Stimulated activated naive CD8-positive, alpha-beta T cell treated with anti-CD3 and anti-CD28 coated beads, Interleukin-15, amount 100 ng/mL, for 72 hours (primary cell): ENCODE data around the gene ACACA.
"Not testable (repeated sequence)": the region's sequence is repeated elsewhere in the genome, so short reads cannot be mapped to it uniquely, and the experiment has no call there.

Experiments used
- ATAC-seq: fragments of 150-1000 bp; cut with Tn5 transposase; 2 replicates; pipeline ENCODE4 v1.10.0; 2021; ENCODE audit warnings: mild to moderate bottlenecking, moderate library complexity
- DNase-seq, 2 donors: peaks; one replicate each; pipeline ENCODE4 v3.0.0; 2021 to 2022
- H3K27ac Mint-ChIP-seq, 2 donors: one replicate each; pipeline ENCODE4 v1.8.0; 2022; ENCODE audit warnings: mild to moderate bottlenecking in 2 of 2, mixed read lengths in 2 of 2, moderate library complexity in 2 of 2
- H3K27me3 Mint-ChIP-seq: one replicate; pipeline ENCODE4 v1.8.0; 2022; ENCODE audit warnings: mixed read lengths
- H3K4me1 Mint-ChIP-seq: one replicate; pipeline ENCODE4 v1.8.0; 2022; ENCODE audit warnings: mild to moderate bottlenecking, mixed read lengths
- H3K4me3 Mint-ChIP-seq, 2 donors: one replicate each; pipeline ENCODE4 v1.8.0; 2022; ENCODE audit warnings: mild to moderate bottlenecking in 2 of 2, mixed read lengths in 2 of 2, moderate library complexity in 1 of 2
- H3K9me3 Mint-ChIP-seq, 2 donors: one replicate each; pipeline ENCODE4 v1.8.0; 2022; ENCODE audit warnings: mixed read lengths in 2 of 2

ACACA gene

DNA sequence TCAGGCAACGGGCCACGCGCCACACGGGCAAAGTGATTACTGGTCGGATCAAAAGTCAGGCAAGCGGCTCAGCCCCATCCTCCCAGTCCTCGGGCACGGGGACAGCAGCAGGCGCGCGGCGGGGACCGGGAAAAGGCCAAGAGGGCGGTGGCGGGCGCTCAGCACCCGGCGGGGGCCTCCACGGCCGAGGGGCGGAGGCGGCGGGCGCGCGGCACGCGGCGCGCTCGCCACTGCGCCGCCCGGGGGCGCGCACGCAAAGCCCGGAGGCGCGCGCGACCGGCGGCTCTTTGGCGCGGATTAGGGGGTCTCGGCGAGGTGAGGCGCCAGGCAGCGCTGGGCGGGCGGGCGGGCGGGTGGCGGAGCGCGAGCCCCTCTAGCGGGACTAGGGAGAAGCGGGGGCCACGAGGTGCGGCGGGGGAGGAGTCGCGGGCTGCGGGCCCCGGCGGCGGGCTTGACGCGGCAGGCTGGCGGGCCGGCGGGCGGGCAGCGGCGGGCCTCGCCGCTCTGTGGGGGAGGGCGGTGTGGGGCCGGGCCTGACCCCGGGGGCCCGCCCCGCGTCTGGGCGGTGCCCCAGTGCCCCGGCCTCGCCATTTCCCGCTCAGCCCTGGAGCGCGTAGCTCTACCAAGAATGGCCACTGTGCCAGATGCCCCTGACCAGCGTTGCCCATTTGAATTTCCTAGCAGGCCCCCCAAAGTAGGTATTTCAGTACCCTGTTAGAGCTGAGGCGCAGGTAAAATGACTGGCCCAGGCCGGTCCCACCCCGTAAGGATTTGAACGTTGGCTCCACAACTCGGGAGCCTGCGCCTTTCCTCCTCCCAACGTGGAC lies at the start of gene ACACA, which contains the start of gene TADA2A:
Gene ACACA, minus strand, starts transcription at position 202 of the 827 bp plus-strand sequence. CDS start 537 bp downstream, outside the sequence.
Gene TADA2A, plus strand, starts transcription at position 252 of the 827 bp plus-strand sequence. CDS start 4,480 bp downstream, outside the sequence.
- no peaks in the 10 kb centered on the region for H3K27me3 Mint-ChIP-seq
- no peaks in the 10 kb centered on the region for H3K9me3 Mint-ChIP-seq
- ATAC-seq (peak; percentile 97), DNase-seq (peak; percentile 78 to 80)
- H3K4me1 Mint-ChIP-seq, result peaks cover 70% of the 10 kb centered on the region
- H3K27ac Mint-ChIP-seq, result peak within 1 kb of the TSS; percentile 97 to 100
- H3K4me3 Mint-ChIP-seq, result peak within 1 kb of the TSS; percentile 90 to 96

DNA sequence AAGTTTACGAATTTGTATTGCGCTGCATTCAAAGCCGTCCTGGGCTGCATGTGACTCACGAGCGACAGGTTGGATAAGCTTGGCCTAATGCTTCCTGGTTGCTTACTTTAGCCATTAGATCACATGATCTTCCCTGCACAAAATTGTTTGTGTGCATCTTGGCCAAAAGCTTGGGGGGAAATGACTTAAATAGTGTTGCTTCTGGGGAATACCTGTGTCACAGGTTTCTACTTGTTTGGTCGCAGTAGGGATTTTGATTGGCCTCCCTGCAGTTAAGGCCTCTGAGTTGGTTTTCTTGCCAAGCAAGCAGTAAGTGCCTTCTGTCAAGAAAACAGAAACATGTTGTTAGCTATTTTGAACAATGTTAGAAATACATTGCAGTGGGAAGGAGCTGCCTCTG lies 43.5 kb upstream of the ACACA start:
- H3K27ac Mint-ChIP-seq, result no peak overlapping the region

GRCh38 chr17:37447641-37448040 lies 41.0 kb upstream of the ACACA start:
- Mint-ChIP-seq H3K9me3 (no peaks in the 10 kb centered on the region), H3K4me3 (no peak overlapping the region), H3K4me1 (peaks cover 6% of the 10 kb centered on the region), H3K27me3 (no peaks in the 10 kb centered on the region), H3K27ac (no peak overlapping the region)
- DNase-seq (no peak), ATAC-seq (no peak)

More for the DNA sequence above, 43.5 kb upstream of the ACACA start:
- no peaks in the 10 kb centered on the region for H3K9me3 Mint-ChIP-seq
- H3K4me1 Mint-ChIP-seq, result peaks cover 6% of the 10 kb centered on the region
- DNase-seq (no peak), ATAC-seq (no peak)
- no peaks in the 10 kb centered on the region for H3K27me3 Mint-ChIP-seq
- no peak overlapping the region for H3K4me3 Mint-ChIP-seq

GRCh38 chr17:37446027-37446426 lies 39.4 kb upstream of the ACACA start:
- Mint-ChIP-seq H3K9me3 (no peaks in the 10 kb centered on the region), H3K27me3 (no peaks in the 10 kb centered on the region), H3K27ac (no peak overlapping the region), H3K4me3 (no peak overlapping the region), H3K4me1 (peaks cover 6% of the 10 kb centered on the region)
- DNase-seq, result no peak
- ATAC-seq, result no peak

- H3K4me3 Mint-ChIP-seq, H3K4me1 Mint-ChIP-seq, DNase-seq, H3K9me3 Mint-ChIP-seq, ATAC-seq, H3K27me3 Mint-ChIP-seq: not testable (repeated sequence)
- H3K27ac Mint-ChIP-seq, result peak overlapping the region; percentile 19 to 59
These were observed 34.9 kb upstream of the ACACA start for GRCh38 chr17:37441369-37442014.

GRCh38 chr17:37440424-37440823 lies 33.8 kb upstream of the ACACA start:
- Mint-ChIP-seq H3K4me1 (no peaks in the 10 kb centered on the region), H3K9me3 (no peaks in the 10 kb centered on the region), H3K27ac (no peak overlapping the region), H3K27me3 (no peaks in the 10 kb centered on the region), H3K4me3 (no peak overlapping the region)
- DNase-seq (no peak), ATAC-seq (no peak)

GRCh38 chr17:37438141-37438540 lies 31.5 kb upstream of the ACACA start:
- no peak overlapping the region for H3K4me3 Mint-ChIP-seq
- peak overlapping the region in 1 of 2 donors; percentile 13 for H3K27ac Mint-ChIP-seq
- ATAC-seq (no peak), DNase-seq (no peak)
- H3K27me3 Mint-ChIP-seq, result no peaks in the 10 kb centered on the region
- no peaks in the 10 kb centered on the region for H3K9me3 Mint-ChIP-seq
- no peaks in the 10 kb centered on the region for H3K4me1 Mint-ChIP-seq

- ATAC-seq (no peak), DNase-seq (no peak)
- Mint-ChIP-seq H3K4me3 (no peak overlapping the region), H3K4me1 (peaks cover 33% of the 10 kb centered on the region), H3K27me3 (no peaks in the 10 kb centered on the region), H3K27ac (peak overlapping the region in 1 of 2 donors; percentile 25), H3K9me3 (no peaks in the 10 kb centered on the region)
These were observed 26.0 kb upstream of the ACACA start for GRCh38 chr17:37432671-37433070.

- peak; percentile 94 for ATAC-seq
- peak overlapping the region; percentile 47 to 73 for H3K4me3 Mint-ChIP-seq
- H3K27ac Mint-ChIP-seq, result peak overlapping the region; percentile 97 to 98
- no peaks in the 10 kb centered on the region for H3K27me3 Mint-ChIP-seq
- no peak for DNase-seq
- peaks cover 33% of the 10 kb centered on the region for H3K4me1 Mint-ChIP-seq
- H3K9me3 Mint-ChIP-seq, result no peaks in the 10 kb centered on the region
These were observed 23.5 kb upstream of the ACACA start for GRCh38 chr17:37430051-37430627.

GRCh38 chr17:37429453-37429852 lies 22.8 kb upstream of the ACACA start:
- peak overlapping the region; percentile 47 to 73 for H3K4me3 Mint-ChIP-seq
- H3K4me1 Mint-ChIP-seq, result peaks cover 33% of the 10 kb centered on the region
- ATAC-seq (no peak), DNase-seq (no peak)
- H3K27ac Mint-ChIP-seq, result peak overlapping the region; percentile 97 to 98
- H3K27me3 Mint-ChIP-seq, result no peaks in the 10 kb centered on the region
- no peaks in the 10 kb centered on the region for H3K9me3 Mint-ChIP-seq

DNA sequence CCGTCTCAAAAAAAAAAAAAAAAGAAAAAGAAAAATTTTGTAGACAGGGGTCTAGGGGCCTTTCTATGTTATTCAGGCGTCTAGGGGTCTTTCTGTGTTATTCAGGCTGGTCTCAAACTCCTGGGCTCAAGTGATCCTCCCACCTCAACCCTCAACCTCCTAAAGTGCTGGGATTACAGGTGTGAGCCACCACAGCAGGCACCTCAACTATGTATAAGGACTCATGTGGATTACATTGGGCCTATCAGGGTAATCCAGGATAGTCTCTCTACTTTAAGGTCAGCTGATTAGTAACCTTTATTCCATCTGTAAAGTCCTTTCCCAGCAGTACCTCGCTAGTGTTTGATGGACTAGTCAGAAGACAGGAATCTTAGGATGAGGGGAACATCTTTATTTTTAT lies 22.4 kb upstream of the ACACA start:
- no peak overlapping the region for H3K4me3 Mint-ChIP-seq
- DNase-seq (no peak), ATAC-seq (no peak)
- no peaks in the 10 kb centered on the region for H3K9me3 Mint-ChIP-seq
- peak overlapping the region; percentile 27 to 97 for H3K27ac Mint-ChIP-seq
- H3K27me3 Mint-ChIP-seq, result no peaks in the 10 kb centered on the region
- H3K4me1 Mint-ChIP-seq, result peaks cover 33% of the 10 kb centered on the region

DNA sequence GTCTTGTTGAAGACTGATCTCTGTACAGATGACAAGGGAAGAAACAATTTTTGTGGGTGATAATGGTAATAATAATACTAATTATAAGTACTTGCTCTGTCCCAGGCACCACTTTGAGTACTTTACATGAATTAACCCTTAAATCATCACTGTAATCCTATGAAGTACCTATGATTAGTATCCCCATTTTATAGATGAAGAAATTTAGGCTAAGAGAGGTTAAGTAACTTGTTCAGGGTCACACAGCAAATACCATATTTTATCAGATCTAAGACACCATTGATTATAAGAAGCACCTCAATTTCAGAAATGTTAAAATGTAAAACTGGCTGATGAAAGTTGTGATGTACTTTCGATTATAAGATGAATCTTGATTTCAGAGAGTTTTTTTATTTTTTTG lies 18.6 kb upstream of the ACACA start:
- Mint-ChIP-seq H3K4me1 (peaks cover 17% of the 10 kb centered on the region), H3K9me3 (no peaks in the 10 kb centered on the region), H3K27me3 (no peaks in the 10 kb centered on the region), H3K4me3 (no peak overlapping the region), H3K27ac (peak overlapping the region; percentile 61 to 71)
- ATAC-seq (no peak), DNase-seq (no peak)

DNA sequence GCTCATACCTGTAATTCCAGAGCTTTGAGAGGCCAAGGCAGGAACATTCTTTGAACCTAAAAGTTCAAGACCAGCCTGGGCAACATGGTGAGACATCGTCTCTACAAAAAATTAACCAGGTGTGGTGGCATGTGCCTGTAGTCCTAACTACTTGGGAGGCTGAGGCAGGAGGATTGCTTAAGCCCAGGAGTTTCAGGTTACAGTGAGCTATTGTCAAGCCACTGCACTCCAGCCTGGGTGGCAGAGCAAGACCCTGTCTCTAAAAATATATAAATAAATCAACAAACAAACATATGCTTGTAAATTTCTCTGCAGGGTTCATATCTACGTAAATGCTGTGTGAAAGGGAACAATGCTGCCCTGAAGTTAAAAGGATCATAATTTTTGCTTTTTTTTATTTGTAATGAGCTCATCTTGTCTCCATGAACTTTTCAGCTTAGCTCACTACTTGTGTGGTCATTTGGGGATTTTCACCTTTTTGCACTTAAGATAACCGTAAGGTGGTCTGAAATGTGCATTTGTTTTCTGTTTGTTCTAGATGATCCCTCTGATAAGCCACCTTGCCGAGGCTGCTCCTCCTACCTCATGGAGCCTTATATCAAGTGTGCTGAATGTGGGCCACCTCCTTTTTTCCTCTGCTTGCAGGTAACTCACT lies 16.5 kb upstream of the ACACA start:
- no peaks in the 10 kb centered on the region for H3K27me3 Mint-ChIP-seq
- H3K9me3 Mint-ChIP-seq, result no peaks in the 10 kb centered on the region
- no peak overlapping the region for H3K4me3 Mint-ChIP-seq
- H3K4me1 Mint-ChIP-seq, result peaks cover 2% of the 10 kb centered on the region
- no peak for DNase-seq
- H3K27ac Mint-ChIP-seq, result no peak overlapping the region
- no peak for ATAC-seq

- Mint-ChIP-seq H3K4me1 (peaks cover 10% of the 10 kb centered on the region), H3K9me3 (no peaks in the 10 kb centered on the region), H3K27ac (no peak overlapping the region), H3K27me3 (no peaks in the 10 kb centered on the region), H3K4me3 (no peak overlapping the region)
- no peak for DNase-seq
- no peak for ATAC-seq
These were observed 11.2 kb upstream of the ACACA start for GRCh38 chr17:37417852-37418251.

- H3K27me3 Mint-ChIP-seq, result no peaks in the 10 kb centered on the region
- H3K27ac Mint-ChIP-seq, result no peak overlapping the region
- H3K4me3 Mint-ChIP-seq, result no peak overlapping the region
- H3K4me1 Mint-ChIP-seq, result peaks cover 31% of the 10 kb centered on the region
- no peak for DNase-seq
- no peaks in the 10 kb centered on the region for H3K9me3 Mint-ChIP-seq
- no peak for ATAC-seq
These were observed 7.4 kb upstream of the ACACA start for GRCh38 chr17:37413875-37414519.
